Measurements from ENCODE around the gene APEH.

- no peak for TF ChIP-seq CEBPB (IDR thresholded peaks at IDR 0.05)
- no peak for TF ChIP-seq ZBTB7A (IDR thresholded peaks at IDR 0.05; ENCODE audit: low read depth)
- TF ChIP-seq, protein P1, sequence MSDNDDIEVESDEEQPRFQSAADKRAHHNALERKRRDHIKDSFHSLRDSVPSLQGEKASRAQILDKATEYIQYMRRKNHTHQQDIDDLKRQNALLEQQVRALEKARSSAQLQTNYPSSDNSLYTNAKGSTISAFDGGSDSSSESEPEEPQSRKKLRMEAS (IDR thresholded peaks at IDR 0.05): no peak
- TF ChIP-seq, protein P2, sequence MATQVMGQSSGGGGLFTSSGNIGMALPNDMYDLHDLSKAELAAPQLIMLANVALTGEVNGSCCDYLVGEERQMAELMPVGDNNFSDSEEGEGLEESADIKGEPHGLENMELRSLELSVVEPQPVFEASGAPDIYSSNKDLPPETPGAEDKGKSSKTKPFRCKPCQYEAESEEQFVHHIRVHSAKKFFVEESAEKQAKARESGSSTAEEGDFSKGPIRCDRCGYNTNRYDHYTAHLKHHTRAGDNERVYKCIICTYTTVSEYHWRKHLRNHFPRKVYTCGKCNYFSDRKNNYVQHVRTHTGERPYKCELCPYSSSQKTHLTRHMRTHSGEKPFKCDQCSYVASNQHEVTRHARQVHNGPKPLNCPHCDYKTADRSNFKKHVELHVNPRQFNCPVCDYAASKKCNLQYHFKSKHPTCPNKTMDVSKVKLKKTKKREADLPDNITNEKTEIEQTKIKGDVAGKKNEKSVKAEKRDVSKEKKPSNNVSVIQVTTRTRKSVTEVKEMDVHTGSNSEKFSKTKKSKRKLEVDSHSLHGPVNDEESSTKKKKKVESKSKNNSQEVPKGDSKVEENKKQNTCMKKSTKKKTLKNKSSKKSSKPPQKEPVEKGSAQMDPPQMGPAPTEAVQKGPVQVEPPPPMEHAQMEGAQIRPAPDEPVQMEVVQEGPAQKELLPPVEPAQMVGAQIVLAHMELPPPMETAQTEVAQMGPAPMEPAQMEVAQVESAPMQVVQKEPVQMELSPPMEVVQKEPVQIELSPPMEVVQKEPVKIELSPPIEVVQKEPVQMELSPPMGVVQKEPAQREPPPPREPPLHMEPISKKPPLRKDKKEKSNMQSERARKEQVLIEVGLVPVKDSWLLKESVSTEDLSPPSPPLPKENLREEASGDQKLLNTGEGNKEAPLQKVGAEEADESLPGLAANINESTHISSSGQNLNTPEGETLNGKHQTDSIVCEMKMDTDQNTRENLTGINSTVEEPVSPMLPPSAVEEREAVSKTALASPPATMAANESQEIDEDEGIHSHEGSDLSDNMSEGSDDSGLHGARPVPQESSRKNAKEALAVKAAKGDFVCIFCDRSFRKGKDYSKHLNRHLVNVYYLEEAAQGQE (IDR thresholded peaks at IDR 0.05; ENCODE audit: low read depth): no peak
- no peak for TF ChIP-seq EP300 (IDR thresholded peaks at IDR 0.05; ENCODE audit: borderline replicate concordance)
- no peak for TF ChIP-seq TEAD4 (IDR thresholded peaks at IDR 0.05)
- TF ChIP-seq EGR1 (IDR thresholded peaks at IDR 0.05): no peak
- TF ChIP-seq FOXM1 (IDR thresholded peaks at IDR 0.05; ENCODE audit: borderline replicate concordance, low read depth): no peak
- no peak for TF ChIP-seq TCF12 (IDR thresholded peaks at IDR 0.05; ENCODE audit: low read depth)
These were observed 7.0 kb downstream of the APEH start for GRCh38 chr3:49681232-49681522.
